Kidney tubule cell (primary cell): ENCODE results near the gene CLN6.
"Not testable (repeated sequence)": the region's sequence is repeated elsewhere in the genome, so short reads cannot be mapped to it uniquely, and the experiment has no call there.

Experiments
- DNase-seq: peaks from one replicate; pipeline ENCODE4 v3.0.0-alpha.2; 2018; ENCODE audit warnings: low spot score

Gene CLN6

DNA sequence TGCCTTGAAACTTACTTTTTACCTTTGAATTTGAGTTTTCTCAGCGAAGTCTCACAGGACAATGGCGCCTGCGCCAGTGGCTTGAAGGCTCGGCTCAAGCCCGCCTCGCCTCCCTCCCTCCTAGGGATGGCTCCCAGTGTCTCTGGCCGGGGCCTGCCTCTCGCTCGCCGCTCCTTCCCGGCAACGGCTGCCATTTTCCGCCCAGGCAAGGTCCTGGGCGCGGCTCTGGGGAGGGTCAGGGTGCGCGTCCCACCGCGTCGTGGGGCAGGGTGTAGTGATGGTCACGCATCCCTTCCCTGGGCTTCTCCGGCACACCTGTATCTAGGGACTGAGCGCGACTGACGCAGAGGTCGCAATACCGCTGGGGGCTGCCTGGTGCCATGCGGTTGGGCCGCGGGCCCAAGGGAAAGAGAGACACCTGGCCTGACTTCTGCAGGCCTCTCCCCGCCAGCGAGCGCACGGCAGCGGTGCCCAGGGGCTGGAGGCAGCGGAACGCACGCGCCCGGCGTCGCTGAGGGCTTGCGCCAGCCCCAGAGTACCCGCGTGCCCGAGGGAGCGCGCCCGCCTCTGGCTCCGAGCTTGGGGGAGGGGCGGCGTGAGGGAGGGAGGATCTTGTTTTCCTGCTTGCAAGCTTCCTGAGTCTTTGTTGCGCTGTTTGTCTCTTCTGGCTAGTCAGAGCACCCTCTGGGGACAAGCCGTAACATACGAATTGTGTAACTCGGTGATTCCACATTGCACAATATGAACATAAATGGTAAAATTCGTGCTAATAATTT is 27.3 kb upstream of the CLN6 start:
- peak; percentile 89 for DNase-seq

DNA sequence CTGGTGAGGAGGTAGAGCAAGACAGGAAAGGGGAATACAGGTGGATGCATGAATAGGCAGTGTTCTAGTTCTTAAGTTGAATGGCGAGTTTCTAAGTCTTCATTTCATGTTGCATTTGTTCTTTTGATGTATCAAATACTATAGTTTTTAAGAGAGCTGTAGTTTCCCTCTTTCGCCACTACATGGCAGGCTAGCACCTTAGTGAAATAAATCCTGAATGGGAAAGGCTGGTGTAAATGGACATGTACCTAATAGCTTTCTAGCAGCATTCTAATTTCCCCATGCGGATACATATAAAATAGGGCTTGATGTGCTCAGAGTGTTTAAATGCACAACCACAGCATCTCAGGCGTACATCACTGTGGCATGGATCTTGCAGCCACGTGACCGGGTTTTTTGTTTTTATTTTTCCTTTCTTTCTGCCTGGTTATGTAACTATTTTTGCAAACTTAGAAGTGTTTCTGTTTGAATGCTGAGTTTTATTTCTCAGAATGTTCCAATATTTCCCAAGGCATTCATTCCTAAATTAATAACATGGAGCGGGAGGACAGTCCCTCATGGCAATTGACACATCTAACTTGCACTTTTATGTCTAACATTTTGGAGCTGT is 23.5 kb upstream of the CLN6 start:
- peak; percentile 79 for DNase-seq

DNA sequence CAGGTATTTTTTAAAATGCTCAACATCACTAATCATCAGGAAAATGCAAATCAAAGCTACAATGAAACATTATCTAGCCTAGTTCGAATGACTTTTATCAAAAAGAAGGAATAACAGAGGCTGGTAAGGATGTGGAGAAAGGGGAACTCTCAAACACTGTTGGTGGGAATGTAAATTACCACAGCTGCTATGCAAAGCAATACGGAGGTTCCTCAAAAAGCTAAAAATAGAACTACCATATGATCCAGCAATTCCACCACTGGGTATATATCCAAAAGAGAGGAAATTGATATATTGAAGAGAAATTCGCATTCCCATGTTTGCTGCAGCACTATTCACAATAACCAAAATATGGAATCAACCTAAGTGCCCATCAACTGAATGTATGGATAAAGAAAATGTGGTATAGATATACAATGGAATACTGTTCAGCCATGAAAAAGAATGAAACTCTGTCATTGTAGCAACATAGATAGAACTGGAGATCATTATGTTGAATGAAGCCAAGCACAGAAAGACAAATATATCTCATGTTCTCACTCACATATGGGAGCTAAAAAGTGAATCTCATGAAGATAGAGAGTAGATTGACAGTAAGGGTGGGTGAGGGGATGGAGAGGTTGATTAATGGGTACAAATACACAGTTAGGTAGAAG is 19.7 kb upstream of the CLN6 start:
- no peak for DNase-seq

DNA sequence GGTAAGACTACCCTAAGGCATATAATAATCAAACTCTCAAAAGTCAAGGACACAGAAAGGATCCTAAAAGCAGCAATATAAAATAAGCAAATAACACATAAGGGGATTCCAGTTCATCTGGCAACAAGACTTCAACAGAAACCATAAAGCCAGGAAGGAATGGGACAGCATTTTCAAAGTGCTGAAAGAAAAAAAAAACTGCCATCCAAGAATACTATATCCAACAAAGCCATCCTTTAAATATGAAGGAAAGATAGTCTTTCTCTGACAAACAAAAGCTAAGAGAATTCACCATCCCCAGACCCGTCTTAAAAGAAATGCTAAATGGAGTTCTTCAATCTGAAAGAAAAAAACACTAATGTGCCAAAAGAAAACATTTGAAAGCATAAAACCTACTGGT is 14.7 kb upstream of the CLN6 start:
- DNase-seq = no peak

DNA sequence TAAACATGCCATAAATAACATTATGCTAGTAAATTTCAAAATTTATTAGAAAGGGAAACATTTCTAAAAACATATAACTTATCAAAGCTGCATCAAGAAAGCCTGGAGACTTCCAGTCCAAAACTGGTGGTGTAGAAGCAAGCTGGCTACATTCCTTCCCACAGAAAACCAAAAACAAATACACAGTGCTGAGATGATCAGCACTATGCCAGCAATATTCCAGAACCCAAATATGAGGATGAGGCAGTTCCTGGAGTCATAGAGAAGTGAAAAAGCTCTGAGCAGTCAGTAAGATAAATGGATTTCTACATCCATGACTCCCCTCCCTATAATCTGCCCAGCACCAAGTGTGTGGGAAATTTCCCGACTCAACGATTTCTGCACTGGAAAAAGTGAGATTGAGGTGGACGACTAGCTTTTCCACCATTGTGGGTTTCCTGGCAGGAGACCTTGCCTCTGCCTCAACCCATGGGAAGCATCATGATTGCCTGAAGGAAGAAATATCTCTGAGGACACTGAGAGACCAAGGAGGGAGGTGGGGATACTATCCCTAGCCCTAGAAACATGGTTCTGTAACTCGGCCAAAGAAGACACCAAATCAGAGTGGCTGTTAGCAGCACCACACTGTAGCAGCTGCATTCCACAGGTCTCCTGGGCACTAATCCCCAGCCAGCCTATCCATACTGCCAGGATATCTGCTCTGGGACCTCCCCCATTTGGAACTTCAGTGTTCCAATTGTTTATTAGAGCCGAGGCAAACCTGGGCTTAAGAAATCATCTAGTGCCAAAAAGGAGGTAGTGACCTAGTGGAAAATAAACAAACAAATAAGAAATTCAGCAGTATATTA is 11.8 kb upstream of the CLN6 start:
- DNase-seq = no peak

DNA sequence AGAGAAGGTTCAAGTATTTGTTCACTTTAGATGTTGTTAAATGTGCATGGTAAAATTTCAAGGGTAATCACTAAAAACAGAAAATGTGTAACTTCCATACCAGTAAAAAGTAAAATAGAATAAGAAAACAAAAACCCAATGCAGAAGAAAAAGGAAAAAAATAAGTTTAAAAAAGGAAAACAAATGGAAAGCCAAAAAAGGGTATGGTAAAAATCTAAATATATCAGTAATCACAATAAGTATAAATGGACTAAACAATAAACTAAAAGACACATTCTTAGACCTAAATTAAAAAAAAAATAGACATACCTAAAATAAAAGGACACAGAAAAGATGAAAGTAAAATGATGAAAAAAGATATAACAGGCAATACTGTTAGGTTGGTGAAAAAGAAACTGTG is 9.5 kb upstream of the CLN6 start:
- DNase-seq = no peak

DNA sequence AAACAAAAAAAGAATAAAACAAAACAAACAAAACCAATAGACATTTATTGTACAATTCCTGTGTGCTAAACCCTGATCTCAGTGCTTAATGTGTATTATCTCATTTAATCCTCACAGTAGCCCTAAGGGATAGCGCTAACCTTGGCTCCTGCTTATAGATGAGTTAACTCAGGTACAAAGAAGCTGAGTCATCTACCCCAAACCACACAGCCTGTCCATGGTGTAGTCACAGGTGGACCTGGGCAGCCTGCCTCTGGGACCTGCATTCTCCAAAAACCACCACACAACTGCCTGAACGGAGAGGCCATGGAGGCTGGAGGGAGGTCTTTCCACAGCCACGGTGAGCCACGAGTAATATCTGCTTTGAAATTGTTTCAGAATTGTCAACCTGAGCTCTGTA is 5.5 kb upstream of the CLN6 start:
- peak; percentile 41 for DNase-seq

DNA sequence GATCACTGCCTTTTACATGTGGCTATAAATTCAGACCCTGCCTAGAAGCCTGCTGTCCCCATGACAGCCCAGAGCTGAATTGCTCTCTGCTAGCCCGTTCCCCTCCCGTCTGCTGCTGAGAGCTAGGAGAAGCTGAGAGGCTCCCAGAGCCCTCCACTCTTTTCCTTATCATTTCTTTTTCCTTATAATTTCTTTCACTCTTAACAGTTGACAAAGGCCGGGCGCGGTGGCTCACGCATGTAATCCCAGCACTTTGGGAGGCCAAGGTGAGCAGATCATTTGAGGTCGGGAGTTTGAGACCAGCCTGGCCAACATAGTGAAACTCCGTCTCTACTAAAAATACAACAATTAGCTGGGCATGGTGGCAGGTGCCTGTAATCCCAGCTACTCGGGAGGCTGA is 5.0 kb upstream of the CLN6 start:
- not testable (repeated sequence) for DNase-seq

DNA sequence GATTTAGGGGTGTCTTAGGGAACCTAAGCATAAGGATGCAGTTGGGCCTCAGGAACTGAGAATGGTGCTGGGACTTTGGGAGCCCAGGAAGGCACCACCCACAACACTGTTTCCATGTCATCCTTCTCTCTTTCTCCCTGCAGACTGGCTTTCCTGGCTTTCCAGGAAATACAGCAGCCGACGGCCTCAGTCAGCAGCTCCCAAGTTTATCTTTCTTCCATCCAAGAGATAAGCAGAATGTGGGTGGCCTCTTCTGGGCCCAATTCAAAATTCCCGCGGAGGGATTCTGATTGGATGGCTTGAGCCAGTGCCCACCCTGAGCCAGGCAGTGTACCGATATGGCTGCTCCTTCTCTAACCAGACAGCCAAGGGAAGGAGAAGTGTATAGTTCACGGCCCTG is 4.5 kb upstream of the CLN6 start:
- DNase-seq = no peak

DNA sequence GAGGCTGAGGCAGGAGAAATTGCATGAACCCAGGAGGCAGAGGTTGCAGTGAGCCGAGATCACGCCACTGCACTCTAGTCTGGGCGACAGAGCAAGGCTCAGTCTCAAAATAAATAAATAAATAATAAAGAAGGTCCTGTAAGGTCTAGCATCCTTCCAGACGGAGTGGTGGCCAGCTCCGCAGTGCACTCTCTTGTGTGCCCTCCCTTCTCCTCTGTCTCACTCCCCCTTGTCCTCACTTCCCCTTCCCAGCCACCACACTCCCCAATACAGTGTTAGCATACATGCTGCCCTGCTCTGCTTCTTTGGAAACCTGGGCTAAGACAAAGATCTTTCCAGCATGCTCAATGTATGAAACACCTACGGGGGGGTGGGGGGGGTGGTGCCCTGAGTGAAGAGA is 3.4 kb upstream of the CLN6 start:
- no peak for DNase-seq

DNA sequence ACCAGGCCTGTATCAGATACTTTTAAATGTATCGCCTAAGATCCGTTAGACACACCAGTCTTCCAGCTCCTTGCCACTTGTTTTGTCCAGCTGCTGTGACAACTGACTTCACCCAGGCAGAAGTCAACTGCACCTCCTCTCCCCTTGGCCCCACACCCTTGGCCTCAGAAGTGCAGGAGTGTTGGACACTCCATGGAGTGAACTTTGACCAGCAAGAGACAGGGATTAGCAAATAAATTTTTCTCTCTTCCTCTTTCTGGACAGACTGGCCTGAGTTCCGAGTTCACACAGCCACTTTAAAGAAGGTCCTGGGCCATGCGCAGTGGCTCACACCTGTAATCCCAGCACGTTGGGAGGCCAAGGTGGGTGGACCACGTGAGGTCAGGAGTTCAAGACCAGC is 2.9 kb upstream of the CLN6 start:
- no peak for DNase-seq

DNA sequence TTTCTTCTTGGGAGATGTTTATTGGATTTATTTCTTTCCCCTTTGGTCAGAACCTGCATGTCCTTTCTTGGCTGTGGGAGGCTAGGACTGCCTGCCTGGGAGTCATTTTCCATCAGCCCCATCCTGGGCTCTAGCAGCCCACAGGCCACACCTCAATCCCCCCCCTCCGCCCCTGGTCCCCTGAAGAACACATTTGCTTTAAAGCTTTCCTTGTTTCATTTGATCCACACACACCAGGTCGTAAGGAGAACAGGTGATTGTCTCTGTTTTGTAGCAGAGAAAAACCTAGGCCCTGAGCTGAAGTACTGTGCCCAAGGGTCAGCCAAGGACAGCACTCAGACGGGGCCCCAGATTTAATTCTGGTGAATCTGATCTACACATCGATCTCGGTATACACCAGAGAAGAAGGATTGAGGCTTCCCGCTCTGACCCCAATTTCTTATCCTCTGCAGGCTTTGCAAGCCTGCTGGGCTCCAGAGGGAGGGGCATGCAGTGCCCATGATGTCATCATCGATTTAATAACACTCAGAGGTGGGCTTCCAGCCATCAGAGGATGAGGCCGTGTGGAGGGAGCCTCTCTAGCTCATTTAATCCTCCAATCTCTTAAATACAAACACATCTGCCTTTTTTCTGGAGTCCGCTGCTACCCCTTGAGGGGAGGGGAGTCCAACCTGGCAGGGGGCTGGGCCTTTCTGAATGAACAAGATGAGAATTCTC is 1.7 kb upstream of the CLN6 start:
- no peak for DNase-seq

DNA sequence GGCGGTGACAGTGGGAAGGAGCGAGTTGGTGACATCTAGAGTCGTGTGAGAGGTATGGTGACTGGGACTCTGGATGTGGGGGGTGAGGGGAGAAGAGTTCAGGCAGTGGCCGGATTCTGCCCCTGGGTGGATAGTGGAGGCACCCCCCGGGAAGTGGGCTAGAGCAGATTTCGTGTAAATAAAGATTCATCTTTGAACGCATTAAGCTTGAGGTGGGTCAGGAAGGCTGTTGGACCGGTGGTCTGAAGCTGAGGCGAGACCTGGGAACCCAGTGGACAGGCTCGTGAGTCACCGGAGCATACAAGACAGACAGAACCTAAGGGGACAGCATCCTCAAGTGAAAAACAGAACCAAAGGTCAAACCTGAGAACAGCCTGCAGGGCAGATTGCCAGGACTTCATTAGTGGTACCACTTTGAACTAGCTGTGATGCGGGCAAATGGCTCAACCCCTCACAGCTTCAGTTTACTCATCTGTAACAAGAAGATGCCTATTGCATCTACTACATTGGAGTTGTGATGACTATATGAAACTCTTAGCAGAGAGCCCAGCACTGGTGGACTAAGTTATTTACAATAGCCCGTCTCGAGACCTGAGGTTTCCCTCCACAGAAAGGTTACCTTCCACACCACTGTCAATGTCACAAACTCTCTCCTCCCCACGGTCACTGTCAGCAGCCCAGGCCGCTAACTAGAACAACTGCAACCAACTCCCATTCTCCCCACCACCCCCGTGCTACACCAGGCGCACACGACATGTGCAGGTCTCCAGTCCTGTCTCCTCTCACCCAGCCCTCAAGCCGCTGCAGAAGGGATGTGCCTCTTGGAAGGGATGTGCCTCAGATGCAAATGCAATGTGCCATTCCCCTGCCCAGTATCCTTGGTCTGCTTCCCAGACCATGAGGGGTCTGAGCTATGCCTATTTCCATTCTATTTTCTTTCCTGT is 901 bp upstream of the CLN6 start:
- peak; percentile 26 for DNase-seq

DNA sequence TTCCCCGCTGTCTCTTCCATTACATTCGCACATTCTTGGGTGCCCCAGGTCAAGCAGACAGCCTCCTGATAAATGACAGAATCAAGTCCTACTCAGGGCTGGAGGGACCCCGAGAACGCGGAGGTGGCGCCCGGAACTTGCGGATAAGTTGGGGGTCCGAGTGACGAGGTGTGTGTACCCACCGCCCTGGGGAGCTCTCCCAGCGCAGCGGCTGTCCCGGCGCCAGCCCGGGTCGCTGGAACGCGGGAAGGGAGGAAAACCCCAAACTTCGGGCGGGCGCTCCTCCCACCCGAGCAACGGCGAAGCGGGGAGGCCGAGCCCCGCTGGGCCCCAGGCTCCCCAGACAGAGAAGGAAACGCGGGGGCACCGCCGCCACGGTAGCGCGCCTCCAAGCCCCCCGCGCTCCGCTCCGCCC is 550 bp downstream of the CLN6 start:
- DNase-seq = no peak

DNA sequence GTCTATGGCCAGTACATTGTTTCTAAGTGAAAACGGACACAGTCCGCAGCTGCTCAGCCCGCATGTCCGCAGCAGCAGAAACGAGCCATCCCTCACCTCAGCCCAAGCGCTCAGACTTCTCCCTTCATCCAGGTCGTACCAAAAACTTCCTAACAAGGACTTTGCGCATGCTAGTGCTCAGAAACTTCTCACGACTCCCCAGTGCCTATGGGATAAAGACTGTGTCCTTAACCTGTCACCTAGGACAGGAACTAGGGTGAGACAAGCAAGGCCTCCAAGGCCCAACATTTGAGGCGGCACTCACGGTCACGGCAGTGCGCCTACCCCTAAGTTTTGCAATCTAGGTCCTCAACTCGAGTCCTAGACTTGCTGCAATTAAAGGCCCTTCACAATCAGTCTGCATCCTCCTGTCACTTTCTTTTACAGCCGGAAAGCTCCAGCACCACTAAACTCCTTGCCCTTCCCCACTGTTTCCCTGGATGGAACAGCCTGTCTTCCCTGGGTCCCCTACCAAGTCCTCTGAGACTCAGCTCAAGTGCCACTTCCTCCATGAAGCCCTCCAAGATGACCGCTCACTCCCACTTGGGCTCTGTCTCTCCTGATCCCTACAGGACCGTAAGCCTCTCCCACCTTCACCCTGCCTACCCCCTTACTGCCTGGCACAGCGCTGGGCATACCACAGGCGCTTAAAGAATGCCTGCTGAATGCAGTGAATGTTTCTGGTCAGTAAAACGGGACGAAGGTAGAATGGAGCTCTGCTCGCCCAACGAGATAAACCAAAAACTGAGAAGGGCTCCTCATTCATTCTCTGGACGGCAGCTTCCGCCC is 1.2 kb downstream of the CLN6 start:
- peak; percentile 33 for DNase-seq

DNA sequence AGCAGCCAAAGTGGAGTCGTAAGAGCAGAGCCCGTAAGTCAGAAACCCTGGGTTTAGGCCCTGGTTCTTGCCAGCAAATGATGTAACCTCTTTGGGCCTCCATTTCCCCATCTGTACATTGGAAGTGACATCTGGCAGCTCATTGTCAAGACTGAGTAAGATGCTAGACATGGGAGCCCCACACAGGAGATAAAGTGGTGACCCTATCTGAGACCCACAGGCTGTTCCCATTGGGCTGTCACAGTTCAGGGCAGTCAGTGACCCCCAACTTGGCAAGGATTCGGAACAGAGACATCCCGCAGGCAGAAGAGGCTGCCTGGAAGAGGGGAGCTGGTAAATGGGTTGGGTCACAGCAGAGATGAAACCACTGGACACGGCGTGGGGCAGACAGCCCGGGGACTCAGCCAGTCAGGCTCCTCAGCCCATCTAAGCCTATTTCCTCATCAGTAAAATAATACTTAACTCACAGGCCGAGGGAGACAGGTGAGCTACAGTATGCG is 1.8 kb downstream of the CLN6 start:
- no peak for DNase-seq

DNA sequence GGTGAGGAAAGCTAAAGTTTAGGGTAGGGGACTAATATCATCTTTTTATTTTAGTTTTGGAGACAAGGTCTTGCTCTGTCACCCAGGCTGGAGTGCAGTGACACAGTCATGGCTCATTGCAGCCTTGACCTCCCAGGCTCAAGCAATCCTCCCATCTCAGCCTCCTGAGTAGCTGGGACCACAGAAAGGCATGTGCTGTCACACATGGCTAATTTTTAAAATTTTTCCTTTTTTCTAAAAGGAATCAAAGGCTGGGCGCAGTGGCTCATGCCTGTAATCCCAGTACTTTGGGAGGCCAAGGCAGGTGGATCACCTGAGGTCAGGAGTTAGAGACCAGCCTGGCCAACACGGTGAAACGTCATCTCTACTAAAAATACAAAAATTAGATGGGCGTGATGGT is 4.1 kb downstream of the CLN6 start:
- not testable (repeated sequence) for DNase-seq

DNA sequence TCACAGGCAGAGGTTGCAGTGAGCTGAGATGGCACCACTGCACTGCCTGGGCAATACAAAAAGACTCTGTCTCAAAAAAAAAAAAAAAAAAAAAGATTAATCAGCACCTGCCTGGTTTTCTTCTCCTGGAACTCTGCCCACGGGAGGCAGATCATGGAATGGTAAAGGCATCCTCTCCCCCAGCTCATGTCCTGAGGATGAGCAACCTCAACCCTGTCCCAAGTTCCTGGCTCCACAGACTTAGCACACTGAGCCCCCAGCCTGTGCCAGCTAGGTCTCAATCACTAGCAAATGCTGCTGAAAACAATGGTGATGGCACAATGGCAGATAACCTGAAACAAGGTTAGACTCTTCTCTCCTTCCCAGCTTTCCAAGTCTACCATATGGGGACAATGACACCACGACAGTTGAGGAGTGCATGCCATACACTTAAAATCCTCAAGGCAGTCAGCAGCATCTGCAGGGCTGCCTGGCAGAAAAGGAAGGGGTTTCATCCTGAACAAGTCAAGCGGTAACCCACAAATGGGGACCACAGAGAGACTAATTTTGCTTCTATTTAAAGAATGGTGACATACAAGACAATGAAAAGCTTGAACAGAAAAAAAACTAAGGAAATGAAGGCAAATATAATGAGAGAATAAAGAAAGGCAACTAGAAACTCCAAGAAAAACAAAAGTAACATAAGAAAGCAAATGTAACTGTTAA is 4.8 kb downstream of the CLN6 start:
- peak; percentile 28 for DNase-seq

DNA sequence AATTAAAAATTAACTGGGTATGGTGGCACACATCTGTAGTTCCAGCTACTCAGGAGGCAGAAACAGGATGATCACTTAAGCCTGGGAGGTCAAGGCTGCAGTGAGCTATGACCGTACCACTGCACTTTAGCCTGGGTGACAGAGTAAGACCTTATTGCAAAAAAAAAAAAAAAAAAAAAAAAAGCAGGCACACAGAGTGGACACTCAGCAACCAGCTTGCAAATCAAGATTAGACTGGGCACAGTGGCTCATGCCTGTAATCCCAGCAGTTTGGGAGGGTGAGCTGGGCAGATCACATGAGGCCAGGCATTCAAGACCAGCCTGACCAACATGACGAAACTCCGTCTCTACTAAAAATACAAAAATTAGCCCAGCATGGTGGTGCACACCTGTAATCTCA is 5.4 kb downstream of the CLN6 start:
- DNase-seq = no peak
